ENCODE measurements around the gene RALGPS1. TPM values are rescaled to one million over a fixed set of nuclear protein-coding genes. Genes with fewer than 3 reads are reported as not detected.

RALGPS1 gene
- total RNA-seq, 1 donor = 2.9 TPM

DNA sequence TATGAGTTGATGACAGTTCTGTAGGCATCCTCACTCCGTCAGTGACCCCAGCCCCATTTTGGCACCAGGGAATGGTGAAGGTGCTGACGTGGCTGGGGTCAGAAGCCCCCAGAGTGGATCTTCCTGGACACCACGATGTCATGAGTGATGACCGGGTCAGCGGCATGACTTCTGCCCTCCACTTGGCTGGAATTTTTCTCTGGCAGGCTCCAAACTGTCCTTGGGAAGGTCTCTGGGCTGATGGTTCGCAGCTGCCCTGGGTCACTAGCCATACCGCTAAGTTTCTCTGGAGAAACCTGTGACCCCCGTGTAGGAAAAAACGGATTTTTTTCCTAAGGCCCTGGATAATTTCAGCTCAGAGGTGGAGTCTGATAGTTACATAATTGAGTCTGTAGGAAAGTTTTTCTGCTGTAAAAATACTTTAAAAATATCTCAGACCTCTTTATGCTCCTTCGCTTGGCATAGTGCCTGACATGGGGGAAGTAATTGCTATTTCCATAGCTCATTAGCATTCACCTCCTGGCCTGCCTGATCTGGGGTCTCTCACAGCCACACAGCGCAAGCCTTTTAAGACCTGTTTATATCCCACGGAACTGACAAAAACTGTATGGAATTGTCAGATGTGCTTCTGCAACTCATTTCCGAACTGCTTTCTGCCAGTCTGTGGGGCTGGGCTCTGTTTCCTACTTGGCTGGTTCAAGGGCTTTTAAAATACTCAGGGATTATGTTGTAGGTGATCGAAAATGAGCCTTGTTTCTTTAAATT lies 138.7 kb downstream of the RALGPS1 start:
- TF ChIP-seq, protein P1, sequence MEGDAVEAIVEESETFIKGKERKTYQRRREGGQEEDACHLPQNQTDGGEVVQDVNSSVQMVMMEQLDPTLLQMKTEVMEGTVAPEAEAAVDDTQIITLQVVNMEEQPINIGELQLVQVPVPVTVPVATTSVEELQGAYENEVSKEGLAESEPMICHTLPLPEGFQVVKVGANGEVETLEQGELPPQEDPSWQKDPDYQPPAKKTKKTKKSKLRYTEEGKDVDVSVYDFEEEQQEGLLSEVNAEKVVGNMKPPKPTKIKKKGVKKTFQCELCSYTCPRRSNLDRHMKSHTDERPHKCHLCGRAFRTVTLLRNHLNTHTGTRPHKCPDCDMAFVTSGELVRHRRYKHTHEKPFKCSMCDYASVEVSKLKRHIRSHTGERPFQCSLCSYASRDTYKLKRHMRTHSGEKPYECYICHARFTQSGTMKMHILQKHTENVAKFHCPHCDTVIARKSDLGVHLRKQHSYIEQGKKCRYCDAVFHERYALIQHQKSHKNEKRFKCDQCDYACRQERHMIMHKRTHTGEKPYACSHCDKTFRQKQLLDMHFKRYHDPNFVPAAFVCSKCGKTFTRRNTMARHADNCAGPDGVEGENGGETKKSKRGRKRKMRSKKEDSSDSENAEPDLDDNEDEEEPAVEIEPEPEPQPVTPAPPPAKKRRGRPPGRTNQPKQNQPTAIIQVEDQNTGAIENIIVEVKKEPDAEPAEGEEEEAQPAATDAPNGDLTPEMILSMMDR (IDR thresholded peaks at IDR 0.05; ENCODE audit: insufficient read depth, low read length) = no peak
- H3K4me3 ChIP-seq (ENCODE audit: low read depth, low read length) = no peak overlapping the region
- DNase-seq (ENCODE audit: low read depth) = no peak

DNA sequence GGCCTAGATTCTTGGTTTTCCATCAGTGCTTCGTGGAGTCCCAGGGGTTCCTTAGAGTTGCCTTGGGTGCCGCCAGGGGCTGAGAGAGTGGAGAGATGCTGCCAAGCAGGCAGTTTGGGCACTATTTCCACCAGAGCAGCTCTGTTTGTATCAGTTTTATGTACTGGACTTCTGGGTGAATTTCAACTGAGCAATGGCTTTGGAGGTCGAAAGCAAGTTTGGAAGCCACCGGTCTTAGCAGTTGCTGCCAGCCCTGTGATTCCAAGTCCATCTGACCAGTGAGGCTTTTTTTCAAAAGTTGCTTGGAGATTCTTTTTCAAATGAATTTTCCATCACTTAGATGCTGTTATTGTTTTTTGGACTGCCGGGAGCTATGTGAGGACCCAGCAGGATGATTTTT lies 139.4 kb downstream of the RALGPS1 start:
- no peak for DNase-seq (ENCODE audit: low read depth)
- TF ChIP-seq, protein P1 (IDR thresholded peaks at IDR 0.05; ENCODE audit: insufficient read depth, low read length) = no peak
- no peak overlapping the region for H3K4me3 ChIP-seq (ENCODE audit: low read depth, low read length)

DNA sequence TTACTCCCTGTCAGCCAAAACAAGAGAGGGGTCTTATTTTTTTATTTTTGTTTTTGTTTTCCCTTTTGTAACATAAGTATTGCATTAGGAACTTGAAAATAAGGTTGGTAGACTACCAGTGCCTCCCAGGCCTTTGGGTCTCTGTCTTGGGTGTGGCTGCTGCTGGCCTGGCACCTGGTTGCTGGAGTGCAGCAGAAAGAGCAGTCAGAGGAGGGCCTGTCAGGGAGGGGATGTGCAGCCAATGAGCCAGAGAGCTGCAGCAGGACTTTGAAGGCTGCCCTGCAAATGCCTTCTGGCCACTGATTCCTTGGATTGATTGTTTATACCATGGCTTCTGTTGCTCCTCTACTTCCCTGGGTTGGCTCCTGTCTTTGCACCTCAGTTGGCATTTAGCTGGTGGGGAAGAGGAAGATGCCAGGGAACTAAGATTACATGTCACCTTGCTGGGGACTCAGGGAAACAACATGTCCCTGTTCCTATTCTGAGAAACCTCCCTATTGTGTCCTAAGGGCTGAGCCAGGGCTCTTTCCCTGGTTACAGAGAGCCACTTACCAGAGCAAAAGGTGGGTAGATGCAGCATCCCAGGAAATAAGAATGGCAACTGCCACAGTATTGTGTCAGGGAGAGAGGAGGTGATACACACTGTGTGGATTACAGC lies 141.3 kb downstream of the RALGPS1 start:
- TF ChIP-seq, protein P1 (IDR thresholded peaks at IDR 0.05; ENCODE audit: insufficient read depth, low read length) = no peak
- no peak for DNase-seq (ENCODE audit: low read depth)
- H3K4me3 ChIP-seq (ENCODE audit: low read depth, low read length) = no peak overlapping the region

DNA sequence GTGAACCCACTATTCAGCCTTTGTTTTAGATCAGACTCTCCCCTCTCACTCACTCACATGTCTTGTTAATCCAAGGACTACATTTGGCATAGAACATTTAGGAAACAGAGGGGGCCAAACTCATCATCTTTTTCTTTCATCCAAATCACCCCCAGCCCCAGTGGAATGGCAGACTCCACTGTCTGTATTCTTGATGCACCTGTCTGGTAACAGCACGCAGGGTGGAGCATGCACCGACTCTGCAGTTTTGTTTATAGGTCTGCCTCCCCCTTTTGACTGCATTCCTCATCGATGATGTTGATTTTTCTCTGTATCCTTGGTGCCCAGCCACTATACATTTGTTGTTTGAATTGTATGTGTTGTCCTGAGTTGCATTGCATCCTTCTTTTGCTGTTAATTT lies 141.9 kb downstream of the RALGPS1 start:
- no peak overlapping the region for H3K4me3 ChIP-seq (ENCODE audit: low read depth, low read length)
- no peak for DNase-seq (ENCODE audit: low read depth)
- TF ChIP-seq, protein P1 (IDR thresholded peaks at IDR 0.05; ENCODE audit: insufficient read depth, low read length) = no peak

DNA sequence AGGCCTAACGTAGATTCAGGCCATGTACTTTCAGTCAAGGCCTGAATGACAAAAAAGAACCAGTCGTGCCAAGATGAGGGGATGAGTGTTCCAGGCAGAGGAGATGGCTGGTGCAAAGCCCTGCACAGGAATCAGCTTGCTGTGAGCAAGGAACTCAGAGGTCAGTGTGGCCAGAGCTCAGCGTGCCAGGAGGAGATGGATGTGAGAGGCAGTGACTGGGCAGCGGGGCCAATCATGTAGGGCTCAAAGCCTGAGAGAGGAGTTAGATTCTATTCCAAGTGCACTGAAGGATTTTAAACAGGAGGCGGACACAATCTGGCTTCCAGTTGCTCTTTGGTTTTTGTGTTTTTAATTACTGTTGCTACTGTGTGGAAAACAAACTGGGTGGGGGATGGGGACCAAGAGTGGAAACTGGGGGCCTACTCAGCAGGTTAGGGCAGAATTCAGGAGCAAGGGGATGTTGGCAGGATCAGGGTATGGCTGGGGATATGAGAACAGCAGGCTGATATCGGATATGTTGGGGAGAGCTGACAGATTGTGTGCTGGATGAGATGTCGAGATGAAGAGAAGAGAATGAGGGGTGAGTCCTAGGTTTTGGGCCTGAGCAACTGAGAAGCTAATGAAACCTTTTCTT lies 143.5 kb downstream of the RALGPS1 start:
- H3K4me3 ChIP-seq (ENCODE audit: low read depth, low read length) = no peak overlapping the region
- no peak for DNase-seq (ENCODE audit: low read depth)
- TF ChIP-seq, protein P1 (IDR thresholded peaks at IDR 0.05; ENCODE audit: insufficient read depth, low read length) = no peak

DNA sequence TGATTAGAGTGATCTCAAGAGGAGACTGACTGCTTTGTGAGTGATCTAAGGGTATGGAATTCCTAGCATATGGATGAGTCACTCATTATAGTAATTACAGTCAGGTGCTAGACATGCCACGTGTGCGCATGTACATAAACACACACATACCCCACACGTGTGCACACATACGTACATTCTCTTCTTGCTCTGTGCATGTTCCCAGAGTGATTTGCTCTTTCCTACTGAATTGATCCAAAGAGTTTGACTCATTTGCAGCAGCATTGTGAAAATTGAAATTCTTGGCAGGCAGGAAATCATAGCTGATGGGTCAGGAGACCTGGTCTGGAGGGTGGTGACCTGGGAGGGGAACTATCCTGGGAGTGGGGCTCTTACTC lies 144.1 kb downstream of the RALGPS1 start:
- TF ChIP-seq, protein P1 (IDR thresholded peaks at IDR 0.05; ENCODE audit: insufficient read depth, low read length) = no peak
- no peak overlapping the region for H3K4me3 ChIP-seq (ENCODE audit: low read depth, low read length)
- DNase-seq (ENCODE audit: low read depth) = peak; percentile 30

Data from fibroblast of the aortic adventitia (primary cell).